ENCODE results near the gene CELSR1.

Gene CELSR1

GRCh38 chr22:46511151-46512038, 26.0 kb downstream of the CELSR1 start:
- no peak for DNase-seq (ENCODE audit: extremely low read depth, low read depth)
- H3K4me3 ChIP-seq (replicated peaks; ENCODE audit: low read depth, low read length), result no peak overlapping the region
- TF ChIP-seq CTCF (IDR thresholded peaks at IDR 0.05; ENCODE audit: low read depth, low read length, missing control alignments), result no peak

GRCh38 chr22:46509416-46510089, 27.9 kb downstream of the CELSR1 start:
- no peak overlapping the region for H3K4me3 ChIP-seq (replicated peaks; ENCODE audit: low read depth, low read length)
- DNase-seq (ENCODE audit: extremely low read depth, low read depth), result no peak
- TF ChIP-seq CTCF (IDR thresholded peaks at IDR 0.05; ENCODE audit: low read depth, low read length, missing control alignments), result no peak

- DNase-seq (ENCODE audit: extremely low read depth, low read depth), result no peak
- H3K4me3 ChIP-seq (replicated peaks; ENCODE audit: low read depth, low read length), result no peak overlapping the region
- TF ChIP-seq CTCF (IDR thresholded peaks at IDR 0.05; ENCODE audit: low read depth, low read length, missing control alignments), result no peak
Observed at GRCh38 chr22:46508491-46508999, 28.9 kb downstream of the CELSR1 start.

- H3K4me3 ChIP-seq (replicated peaks; ENCODE audit: low read depth, low read length), result no peak overlapping the region
- no peak for TF ChIP-seq CTCF (IDR thresholded peaks at IDR 0.05; ENCODE audit: low read depth, low read length, missing control alignments)
- no peak for DNase-seq (ENCODE audit: extremely low read depth, low read depth)
Observed at GRCh38 chr22:46507451-46508425, 29.7 kb downstream of the CELSR1 start.

GRCh38 chr22:46504584-46504983, 32.8 kb downstream of the CELSR1 start:
- no peak for DNase-seq (ENCODE audit: extremely low read depth, low read depth)
- TF ChIP-seq CTCF (IDR thresholded peaks at IDR 0.05; ENCODE audit: low read depth, low read length, missing control alignments), result no peak
- no peak overlapping the region for H3K4me3 ChIP-seq (replicated peaks; ENCODE audit: low read depth, low read length)
